ENCODE results near the gene PSMF1. TPM values are rescaled to one million over a fixed set of nuclear protein-coding genes. Genes with fewer than 3 reads are reported as not detected.

The PSMF1 gene, protein sequence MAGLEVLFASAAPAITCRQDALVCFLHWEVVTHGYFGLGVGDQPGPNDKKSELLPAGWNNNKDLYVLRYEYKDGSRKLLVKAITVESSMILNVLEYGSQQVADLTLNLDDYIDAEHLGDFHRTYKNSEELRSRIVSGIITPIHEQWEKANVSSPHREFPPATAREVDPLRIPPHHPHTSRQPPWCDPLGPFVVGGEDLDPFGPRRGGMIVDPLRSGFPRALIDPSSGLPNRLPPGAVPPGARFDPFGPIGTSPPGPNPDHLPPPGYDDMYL
- total RNA-seq = 21.1 and 29.4 TPM in 2 replicates

GRCh38 chr20:1118336-1119127 is at the start of gene PSMF1:
Gene PSMF1, plus strand, starts transcription at chr20:1118602. Its CDS starts 172 bp downstream, at chr20:1118774.
- DNase-seq (ENCODE audit: low read depth in 2 of 2) = peak; percentile 92 to 94

DNA sequence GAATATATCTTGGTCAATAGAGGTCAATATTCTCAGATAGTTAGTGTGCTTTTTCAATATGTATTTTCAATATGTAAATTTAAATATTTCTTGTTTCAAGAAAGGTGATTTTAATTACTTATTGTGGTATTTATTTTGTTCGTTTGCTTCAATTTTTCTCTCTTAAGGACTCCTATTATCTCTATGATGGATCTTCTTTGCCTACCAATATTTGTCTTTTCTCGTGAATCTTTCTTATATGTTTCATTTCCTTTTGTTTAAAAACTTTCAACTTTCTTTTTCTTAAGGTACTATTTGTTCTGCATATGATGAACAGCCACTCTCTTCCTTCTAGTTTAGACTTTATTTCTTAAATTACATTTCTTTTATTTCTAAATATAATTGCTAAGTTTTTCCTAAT is 46.1 kb upstream of the PSMF1 start:
- no peak for DNase-seq (ENCODE audit: low read depth in 2 of 2)

DNA sequence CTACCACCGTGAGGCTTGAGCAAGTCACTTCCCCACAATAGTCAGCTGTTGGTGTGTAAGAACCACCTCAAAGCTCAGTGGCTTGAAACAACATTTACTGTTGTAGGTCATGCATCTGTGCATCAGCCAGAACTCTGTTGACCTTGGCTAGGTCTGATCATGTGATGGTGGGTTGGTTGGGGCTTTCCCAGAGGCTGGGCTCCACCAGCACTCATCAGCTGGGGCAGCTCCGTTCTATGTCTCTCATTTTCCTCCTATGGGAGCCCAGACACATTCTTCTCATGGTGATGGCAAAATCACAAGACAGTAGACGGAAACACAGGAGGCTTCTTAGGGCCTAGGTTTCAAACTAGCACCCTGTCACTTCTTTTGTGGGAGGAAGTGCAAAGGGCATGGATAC is 42.8 kb upstream of the PSMF1 start:
- peak in 1 of 2 donors; percentile 0 for DNase-seq (ENCODE audit: low read depth in 2 of 2)

GRCh38 chr20:1081891-1082290 is 36.5 kb upstream of the PSMF1 start:
- DNase-seq (ENCODE audit: low read depth in 2 of 2) = no peak

GRCh38 chr20:1083431-1084080 is 34.8 kb upstream of the PSMF1 start:
- DNase-seq (ENCODE audit: low read depth in 2 of 2) = no peak

- no peak for DNase-seq (ENCODE audit: low read depth in 2 of 2)
Measured at GRCh38 chr20:1085492-1086276, 32.7 kb upstream of the PSMF1 start.

DNA sequence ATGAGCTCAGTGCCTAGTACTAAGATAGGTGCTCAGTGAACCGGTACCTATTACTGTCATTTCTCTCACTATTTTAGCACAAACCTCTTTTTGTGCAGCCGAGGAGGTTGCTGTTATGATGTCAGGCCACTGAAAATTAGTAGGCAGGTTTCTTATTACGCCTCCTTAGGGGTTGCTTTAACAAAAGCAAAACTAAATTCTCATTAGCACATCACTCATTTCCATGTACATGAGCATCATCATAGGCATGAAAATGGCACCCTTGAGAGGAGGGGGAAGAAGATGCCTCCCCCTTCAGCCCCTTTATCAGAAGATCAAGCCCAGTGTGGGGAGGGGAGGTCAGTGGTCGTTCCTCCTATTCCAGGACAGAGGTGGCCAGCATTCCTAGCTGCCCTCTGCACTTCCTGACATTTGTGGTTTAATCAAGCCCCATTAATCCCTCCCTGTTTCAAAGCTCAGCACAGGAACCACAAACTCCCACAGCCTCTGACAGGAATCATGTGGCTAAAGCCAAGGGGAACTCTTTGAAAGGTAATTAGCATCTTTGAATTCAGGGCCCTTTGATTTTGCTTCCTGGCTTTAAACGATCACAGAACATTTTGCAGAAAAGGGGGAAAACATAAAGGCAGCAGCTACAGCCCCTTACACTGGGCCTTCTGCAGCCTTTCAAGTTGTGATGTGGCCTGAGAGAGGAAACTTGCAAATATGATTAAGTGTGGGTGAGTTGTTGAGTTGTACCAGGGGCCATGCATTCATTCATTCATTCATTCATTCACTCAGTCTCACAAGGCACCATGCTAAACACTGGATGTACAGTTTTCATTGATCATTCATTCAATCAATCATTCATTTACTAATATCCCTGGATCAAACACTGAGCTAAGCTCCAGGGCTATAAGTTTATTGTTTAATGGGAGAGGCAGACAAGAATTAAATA is 31.9 kb upstream of the PSMF1 start:
- DNase-seq (ENCODE audit: low read depth in 2 of 2) = no peak

- DNase-seq (ENCODE audit: low read depth in 2 of 2) = no peak
Measured at GRCh38 chr20:1087311-1087905, 31.0 kb upstream of the PSMF1 start.

DNA sequence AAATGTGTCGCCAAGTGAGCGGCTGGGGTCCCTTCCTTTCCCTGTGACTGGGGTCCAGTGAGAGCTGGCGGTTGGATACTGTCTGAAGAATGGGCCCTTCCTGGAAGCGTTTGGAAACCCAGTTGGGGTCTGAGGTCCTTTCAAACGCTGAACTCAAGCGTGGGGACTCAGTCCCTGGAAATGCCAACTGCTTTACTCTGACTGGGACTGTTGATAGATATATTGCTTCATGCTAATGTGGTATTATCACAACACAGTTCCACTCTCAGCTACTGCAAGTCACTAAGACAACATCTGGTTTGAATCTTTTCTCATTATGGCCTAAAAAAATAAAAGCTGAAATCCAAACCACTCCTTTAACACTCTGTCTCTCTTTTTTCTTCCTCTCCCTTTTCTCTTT is 23.7 kb upstream of the PSMF1 start:
- peak in 1 of 2 donors; percentile 26 for DNase-seq (ENCODE audit: low read depth in 2 of 2)

DNA sequence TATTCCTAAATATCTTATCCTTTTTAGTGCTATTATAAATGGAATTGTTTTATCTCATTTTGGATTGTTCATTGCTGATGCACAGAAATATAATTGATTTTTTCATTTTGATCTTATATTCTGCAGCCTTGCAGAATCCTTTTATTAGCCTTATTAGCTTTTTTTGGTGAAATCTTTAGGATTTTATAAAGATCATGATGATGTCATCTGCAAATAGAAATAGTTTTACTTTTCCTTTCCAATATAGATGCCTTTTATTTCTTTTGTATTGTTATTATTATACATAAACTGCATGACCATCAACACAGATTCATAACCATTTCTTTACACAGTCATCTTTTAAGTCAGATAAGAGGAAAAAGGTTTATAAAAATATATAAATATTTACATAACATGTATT is 16.9 kb upstream of the PSMF1 start:
- DNase-seq (ENCODE audit: low read depth in 2 of 2) = no peak

DNA sequence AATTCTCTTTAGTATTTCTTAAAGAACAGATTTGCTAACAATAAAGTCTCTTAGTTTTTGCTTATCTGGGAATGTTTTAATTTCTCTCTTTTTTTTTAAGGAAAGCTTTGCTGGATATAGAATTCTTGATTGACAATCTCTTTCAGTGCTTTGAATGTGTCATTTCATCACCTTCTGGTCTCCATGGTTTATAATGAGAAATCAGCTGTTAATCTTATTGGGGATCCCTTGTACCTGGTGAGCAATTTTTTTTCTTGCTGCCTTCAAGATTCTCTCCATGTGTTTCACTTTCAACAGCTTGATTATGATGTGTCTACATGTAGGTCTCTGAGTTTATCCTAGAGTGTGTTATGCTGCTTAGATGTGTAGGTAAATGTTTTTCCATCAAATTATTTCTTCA is 16.4 kb upstream of the PSMF1 start:
- no peak for DNase-seq (ENCODE audit: low read depth in 2 of 2)

DNA sequence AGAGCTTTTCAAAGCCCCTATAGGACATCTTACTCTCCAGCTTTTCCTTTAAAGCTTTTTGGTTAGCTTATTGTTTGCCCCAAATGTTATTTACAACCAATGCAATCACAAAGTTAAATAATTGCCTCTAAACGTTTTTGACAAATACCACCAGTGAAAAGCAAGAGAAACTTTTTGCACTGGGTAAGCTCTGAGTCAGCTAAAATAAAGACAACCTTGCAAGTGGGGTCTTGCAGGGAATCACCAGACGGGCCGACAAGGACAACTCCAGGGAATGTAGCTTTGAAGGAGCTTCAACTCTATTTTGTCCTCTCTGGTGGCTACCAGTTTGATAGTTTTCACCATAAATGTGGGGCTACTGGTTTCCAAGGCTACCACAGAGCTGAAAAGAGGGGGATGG is 14.7 kb upstream of the PSMF1 start:
- DNase-seq (ENCODE audit: low read depth in 2 of 2) = no peak

- DNase-seq (ENCODE audit: low read depth in 2 of 2) = peak in 1 of 2 donors; percentile 2
Measured at GRCh38 chr20:1105599-1106194, 12.7 kb upstream of the PSMF1 start.

DNA sequence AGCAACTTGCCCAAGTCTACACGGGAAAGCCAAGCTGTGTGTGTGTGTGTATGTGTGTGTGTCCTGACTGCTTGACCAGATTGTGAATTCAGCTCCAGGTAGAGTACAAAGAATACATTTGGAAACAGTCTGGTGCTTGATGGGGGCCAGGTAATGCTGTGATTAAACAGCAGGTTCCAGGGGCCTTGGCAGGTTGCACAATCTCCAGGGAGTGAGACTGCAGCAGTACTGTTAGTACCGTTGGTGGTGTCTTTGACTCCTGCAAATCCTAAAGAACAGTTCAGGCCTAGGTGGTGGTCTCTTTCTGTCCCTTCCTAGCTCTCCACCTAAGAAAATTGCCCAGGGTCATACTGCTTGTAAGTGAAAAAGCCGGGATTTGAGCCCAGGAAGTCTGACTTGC is 11.2 kb upstream of the PSMF1 start:
- DNase-seq (ENCODE audit: low read depth in 2 of 2) = no peak

- peak; percentile 46 to 62 for DNase-seq (ENCODE audit: low read depth in 2 of 2)
Measured at GRCh38 chr20:1108437-1108920, 9.9 kb upstream of the PSMF1 start.

DNA sequence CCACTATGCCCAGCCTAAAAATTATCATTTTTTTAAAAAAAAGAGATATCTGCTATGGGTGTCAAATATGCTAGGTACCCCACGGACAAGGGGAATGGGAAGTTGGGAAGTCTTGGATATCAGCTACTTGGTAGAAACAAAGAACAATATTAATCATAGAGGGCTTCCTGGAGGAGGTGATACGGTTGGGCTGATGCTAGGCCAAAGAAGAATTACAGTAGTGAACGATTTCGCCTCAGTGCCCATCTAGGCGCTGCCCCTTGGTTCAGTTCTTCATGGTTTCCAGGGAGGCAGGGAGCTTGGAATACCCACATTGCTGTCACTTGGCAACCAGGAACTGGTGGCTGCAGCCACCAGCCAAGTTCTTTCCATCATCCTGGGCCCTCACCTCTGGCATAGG is 5.5 kb upstream of the PSMF1 start:
- DNase-seq (ENCODE audit: low read depth in 2 of 2) = no peak

DNA sequence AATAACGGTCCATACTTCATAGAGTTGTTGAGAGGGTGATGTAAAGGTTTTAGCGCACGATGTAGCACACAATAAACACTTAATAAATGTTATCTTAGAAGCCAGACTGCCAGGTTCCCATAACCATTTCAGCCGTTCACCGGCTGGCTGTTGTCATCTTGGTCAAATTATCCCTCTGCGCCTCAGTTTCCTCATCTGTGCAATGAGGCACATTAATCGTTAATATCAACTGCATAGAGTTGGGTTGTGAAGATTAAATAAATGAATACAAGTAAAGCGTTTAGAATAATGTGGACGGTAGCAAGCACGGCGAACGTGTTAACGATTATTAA is 432 bp upstream of the PSMF1 start:
- no peak for DNase-seq (ENCODE audit: low read depth in 2 of 2)

GRCh38 chr20:1119128-1119505 is 715 bp downstream of the PSMF1 start:
- no peak for DNase-seq (ENCODE audit: low read depth in 2 of 2)

DNA sequence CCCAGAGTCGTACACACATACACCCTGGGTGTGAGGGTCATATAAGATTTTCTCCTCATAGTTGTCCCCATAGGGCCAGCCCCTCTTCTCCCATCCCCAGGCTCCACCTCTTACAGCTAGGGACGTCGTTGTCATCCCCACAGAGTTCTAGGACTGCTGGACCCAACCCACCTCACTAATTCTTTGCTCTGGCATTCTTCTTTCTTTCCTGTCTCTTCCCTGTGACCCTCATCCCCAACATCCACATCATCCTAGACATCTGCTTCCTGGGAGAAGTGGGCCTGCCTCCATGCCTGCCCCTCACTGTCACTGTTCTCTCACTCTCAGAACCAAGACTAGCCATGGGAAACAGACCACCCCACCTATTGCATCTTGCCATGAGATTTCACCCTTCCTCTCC is 1.1 kb downstream of the PSMF1 start:
- DNase-seq (ENCODE audit: low read depth in 2 of 2) = no peak

GRCh38 chr20:1121429-1121828 is 3.0 kb downstream of the PSMF1 start:
- no peak for DNase-seq (ENCODE audit: low read depth in 2 of 2)
